ENCODE data around the gene PRLR.
"Not testable (repeated sequence)": the region's sequence is repeated elsewhere in the genome, so short reads cannot be mapped to it uniquely, and the experiment has no call there.

PRLR gene

GRCh38 chr5:35042781-35043180 is 187.5 kb downstream of the PRLR start:
- H3K9me3 ChIP-seq (ENCODE audit: control insufficient read depth, low read length), result no peaks in the 10 kb centered on the region
- no peak for DNase-seq
- H3K27me3 ChIP-seq (replicated peaks; ENCODE audit: control insufficient read depth, insufficient read depth, low read length, poor library complexity, severe bottlenecking), result no peaks in the 10 kb centered on the region
- H3K4me1 ChIP-seq (ENCODE audit: control insufficient read depth, insufficient read depth, low read length, poor library complexity, severe bottlenecking), result no peaks in the 10 kb centered on the region
- no peak overlapping the region for H3K27ac ChIP-seq (ENCODE audit: insufficient read depth, low read length, poor library complexity, severe bottlenecking)
- H3K36me3 ChIP-seq (ENCODE audit: control insufficient read depth, insufficient read depth, low read length), result no peaks in the 10 kb centered on the region
- H3K4me3 ChIP-seq (ENCODE audit: insufficient read depth, low read depth, low read length, poor library complexity, severe bottlenecking), result no peak overlapping the region

- Histone ChIP-seq H3K27me3 (replicated peaks; ENCODE audit: control insufficient read depth, insufficient read depth, low read length, poor library complexity, severe bottlenecking) (no peaks in the 10 kb centered on the region), H3K9me3 (ENCODE audit: control insufficient read depth, low read length) (no peaks in the 10 kb centered on the region), H3K36me3 (ENCODE audit: control insufficient read depth, insufficient read depth, low read length) (no peaks in the 10 kb centered on the region), H3K4me3 (ENCODE audit: insufficient read depth, low read depth, low read length, poor library complexity, severe bottlenecking) (no peak overlapping the region), H3K27ac (ENCODE audit: insufficient read depth, low read length, poor library complexity, severe bottlenecking) (no peak overlapping the region), H3K4me1 (ENCODE audit: control insufficient read depth, insufficient read depth, low read length, poor library complexity, severe bottlenecking) (no peaks in the 10 kb centered on the region)
- DNase-seq, result no peak
Observed at GRCh38 chr5:35041261-35041660, 189.0 kb downstream of the PRLR start.

GRCh38 chr5:35038891-35039290 is 191.4 kb downstream of the PRLR start:
- DNase-seq, result no peak
- Histone ChIP-seq H3K4me3 (ENCODE audit: insufficient read depth, low read depth, low read length, poor library complexity, severe bottlenecking) (no peak overlapping the region), H3K4me1 (ENCODE audit: control insufficient read depth, insufficient read depth, low read length, poor library complexity, severe bottlenecking) (no peaks in the 10 kb centered on the region), H3K9me3 (ENCODE audit: control insufficient read depth, low read length) (no peaks in the 10 kb centered on the region), H3K27me3 (replicated peaks; ENCODE audit: control insufficient read depth, insufficient read depth, low read length, poor library complexity, severe bottlenecking) (no peaks in the 10 kb centered on the region), H3K27ac (ENCODE audit: insufficient read depth, low read length, poor library complexity, severe bottlenecking) (no peak overlapping the region), H3K36me3 (ENCODE audit: control insufficient read depth, insufficient read depth, low read length) (no peaks in the 10 kb centered on the region)

GRCh38 chr5:35036536-35036935 is 193.8 kb downstream of the PRLR start:
- Histone ChIP-seq H3K36me3 (ENCODE audit: control insufficient read depth, insufficient read depth, low read length) (no peaks in the 10 kb centered on the region), H3K27me3 (replicated peaks; ENCODE audit: control insufficient read depth, insufficient read depth, low read length, poor library complexity, severe bottlenecking) (no peaks in the 10 kb centered on the region), H3K9me3 (ENCODE audit: control insufficient read depth, low read length) (no peaks in the 10 kb centered on the region), H3K4me1 (ENCODE audit: control insufficient read depth, insufficient read depth, low read length, poor library complexity, severe bottlenecking) (no peaks in the 10 kb centered on the region), H3K27ac (ENCODE audit: insufficient read depth, low read length, poor library complexity, severe bottlenecking) (no peak overlapping the region), H3K4me3 (ENCODE audit: insufficient read depth, low read depth, low read length, poor library complexity, severe bottlenecking) (no peak overlapping the region)
- no peak for DNase-seq

- not testable (repeated sequence) for H3K27me3 ChIP-seq (replicated peaks; ENCODE audit: control insufficient read depth, insufficient read depth, low read length, poor library complexity, severe bottlenecking); H3K27ac ChIP-seq (ENCODE audit: insufficient read depth, low read length, poor library complexity, severe bottlenecking); H3K9me3 ChIP-seq (ENCODE audit: control insufficient read depth, low read length); H3K4me1 ChIP-seq (ENCODE audit: control insufficient read depth, insufficient read depth, low read length, poor library complexity, severe bottlenecking); H3K4me3 ChIP-seq (ENCODE audit: insufficient read depth, low read depth, low read length, poor library complexity, severe bottlenecking); H3K36me3 ChIP-seq (ENCODE audit: control insufficient read depth, insufficient read depth, low read length); DNase-seq
Observed at GRCh38 chr5:35035929-35036328, 194.4 kb downstream of the PRLR start.

GRCh38 chr5:35035271-35035670 is 195.0 kb downstream of the PRLR start:
- DNase-seq, result no peak
- H3K36me3 ChIP-seq (ENCODE audit: control insufficient read depth, insufficient read depth, low read length), result no peaks in the 10 kb centered on the region
- H3K4me3 ChIP-seq (ENCODE audit: insufficient read depth, low read depth, low read length, poor library complexity, severe bottlenecking), result no peak overlapping the region
- no peaks in the 10 kb centered on the region for H3K4me1 ChIP-seq (ENCODE audit: control insufficient read depth, insufficient read depth, low read length, poor library complexity, severe bottlenecking)
- H3K27ac ChIP-seq (ENCODE audit: insufficient read depth, low read length, poor library complexity, severe bottlenecking), result no peak overlapping the region
- no peaks in the 10 kb centered on the region for H3K9me3 ChIP-seq (ENCODE audit: control insufficient read depth, low read length)
- no peaks in the 10 kb centered on the region for H3K27me3 ChIP-seq (replicated peaks; ENCODE audit: control insufficient read depth, insufficient read depth, low read length, poor library complexity, severe bottlenecking)

- no peak overlapping the region for H3K4me3 ChIP-seq (ENCODE audit: insufficient read depth, low read depth, low read length, poor library complexity, severe bottlenecking)
- H3K9me3 ChIP-seq (ENCODE audit: control insufficient read depth, low read length), result no peaks in the 10 kb centered on the region
- H3K27ac ChIP-seq (ENCODE audit: insufficient read depth, low read length, poor library complexity, severe bottlenecking), result no peak overlapping the region
- H3K4me1 ChIP-seq (ENCODE audit: control insufficient read depth, insufficient read depth, low read length, poor library complexity, severe bottlenecking), result no peaks in the 10 kb centered on the region
- H3K27me3 ChIP-seq (replicated peaks; ENCODE audit: control insufficient read depth, insufficient read depth, low read length, poor library complexity, severe bottlenecking), result no peaks in the 10 kb centered on the region
- H3K36me3 ChIP-seq (ENCODE audit: control insufficient read depth, insufficient read depth, low read length), result no peaks in the 10 kb centered on the region
- DNase-seq, result no peak
Observed at GRCh38 chr5:35032356-35032755, 197.9 kb downstream of the PRLR start.

- H3K4me1 ChIP-seq (ENCODE audit: control insufficient read depth, insufficient read depth, low read length, poor library complexity, severe bottlenecking), result no peaks in the 10 kb centered on the region
- no peaks in the 10 kb centered on the region for H3K27me3 ChIP-seq (replicated peaks; ENCODE audit: control insufficient read depth, insufficient read depth, low read length, poor library complexity, severe bottlenecking)
- H3K36me3 ChIP-seq (ENCODE audit: control insufficient read depth, insufficient read depth, low read length), result no peaks in the 10 kb centered on the region
- no peak for DNase-seq
- no peak overlapping the region for H3K27ac ChIP-seq (ENCODE audit: insufficient read depth, low read length, poor library complexity, severe bottlenecking)
- H3K4me3 ChIP-seq (ENCODE audit: insufficient read depth, low read depth, low read length, poor library complexity, severe bottlenecking), result no peak overlapping the region
- no peaks in the 10 kb centered on the region for H3K9me3 ChIP-seq (ENCODE audit: control insufficient read depth, low read length)
Observed at GRCh38 chr5:35031276-35031675, 199.0 kb downstream of the PRLR start.

- no peak for DNase-seq
- Histone ChIP-seq H3K27ac (ENCODE audit: insufficient read depth, low read length, poor library complexity, severe bottlenecking) (no peak overlapping the region), H3K4me3 (ENCODE audit: insufficient read depth, low read depth, low read length, poor library complexity, severe bottlenecking) (no peak overlapping the region), H3K36me3 (ENCODE audit: control insufficient read depth, insufficient read depth, low read length) (no peaks in the 10 kb centered on the region), H3K4me1 (ENCODE audit: control insufficient read depth, insufficient read depth, low read length, poor library complexity, severe bottlenecking) (no peaks in the 10 kb centered on the region), H3K9me3 (ENCODE audit: control insufficient read depth, low read length) (no peaks in the 10 kb centered on the region), H3K27me3 (replicated peaks; ENCODE audit: control insufficient read depth, insufficient read depth, low read length, poor library complexity, severe bottlenecking) (no peaks in the 10 kb centered on the region)
Observed at GRCh38 chr5:35030426-35031100, 199.7 kb downstream of the PRLR start.

GRCh38 chr5:35029333-35029732 is 201.0 kb downstream of the PRLR start:
- Histone ChIP-seq H3K36me3 (ENCODE audit: control insufficient read depth, insufficient read depth, low read length) (no peaks in the 10 kb centered on the region), H3K9me3 (ENCODE audit: control insufficient read depth, low read length) (no peaks in the 10 kb centered on the region), H3K4me3 (ENCODE audit: insufficient read depth, low read depth, low read length, poor library complexity, severe bottlenecking) (no peak overlapping the region), H3K27me3 (replicated peaks; ENCODE audit: control insufficient read depth, insufficient read depth, low read length, poor library complexity, severe bottlenecking) (no peaks in the 10 kb centered on the region), H3K4me1 (ENCODE audit: control insufficient read depth, insufficient read depth, low read length, poor library complexity, severe bottlenecking) (no peaks in the 10 kb centered on the region), H3K27ac (ENCODE audit: insufficient read depth, low read length, poor library complexity, severe bottlenecking) (no peak overlapping the region)
- DNase-seq, result no peak

Data from effector memory CD4-positive, alpha-beta T cell (primary cell).